IPS-18a (cell line): ENCODE measurements around the gene LRRFIP2.

ENCODE experiments used
- H3K27ac ChIP-seq: one replicate; pipeline ENCODE4 v1.5.1; 2013; ENCODE audit warnings: low read length
- H3K27me3 ChIP-seq: one replicate; pipeline ENCODE4 v1.6.1; 2013; ENCODE audit warnings: mild to moderate bottlenecking, low read length; ENCODE audit not compliant: control insufficient read depth, insufficient read depth
- H3K36me3 ChIP-seq: one replicate; pipeline ENCODE4 v1.6.1; 2013; ENCODE audit warnings: low read depth, low read length; ENCODE audit not compliant: control insufficient read depth
- H3K4me1 ChIP-seq: one replicate; pipeline ENCODE4 v1.6.1; 2013; ENCODE audit warnings: low read depth, low read length; ENCODE audit not compliant: control insufficient read depth
- H3K4me3 ChIP-seq: one replicate; pipeline ENCODE4 v1.5.1; 2013; ENCODE audit warnings: low read length
- H3K9ac ChIP-seq: one replicate; pipeline ENCODE4 v1.6.1; 2013; ENCODE audit warnings: mild to moderate bottlenecking, low read length, moderate library complexity
- H3K9me3 ChIP-seq: one replicate; pipeline ENCODE4 v1.6.1; 2013; ENCODE audit warnings: low read depth, low read length; ENCODE audit not compliant: control insufficient read depth

LRRFIP2 gene

GRCh38 chr3:37183375-37183831 lies 9.0 kb upstream of the LRRFIP2 start:
- H3K9me3 ChIP-seq, result no peaks in the 10 kb centered on the region
- no peaks in the 10 kb centered on the region for H3K27me3 ChIP-seq
- no peaks in the 10 kb centered on the region for H3K4me1 ChIP-seq
- H3K9ac ChIP-seq, result no peak overlapping the region
- no peak overlapping the region for H3K27ac ChIP-seq
- H3K4me3 ChIP-seq, result no peak overlapping the region
- no peaks in the 10 kb centered on the region for H3K36me3 ChIP-seq

GRCh38 chr3:37182816-37183215 lies 8.4 kb upstream of the LRRFIP2 start:
- Histone ChIP-seq H3K9ac (no peak overlapping the region), H3K27ac (no peak overlapping the region), H3K36me3 (no peaks in the 10 kb centered on the region), H3K9me3 (no peaks in the 10 kb centered on the region), H3K27me3 (no peaks in the 10 kb centered on the region), H3K4me1 (no peaks in the 10 kb centered on the region), H3K4me3 (no peak overlapping the region)

DNA sequence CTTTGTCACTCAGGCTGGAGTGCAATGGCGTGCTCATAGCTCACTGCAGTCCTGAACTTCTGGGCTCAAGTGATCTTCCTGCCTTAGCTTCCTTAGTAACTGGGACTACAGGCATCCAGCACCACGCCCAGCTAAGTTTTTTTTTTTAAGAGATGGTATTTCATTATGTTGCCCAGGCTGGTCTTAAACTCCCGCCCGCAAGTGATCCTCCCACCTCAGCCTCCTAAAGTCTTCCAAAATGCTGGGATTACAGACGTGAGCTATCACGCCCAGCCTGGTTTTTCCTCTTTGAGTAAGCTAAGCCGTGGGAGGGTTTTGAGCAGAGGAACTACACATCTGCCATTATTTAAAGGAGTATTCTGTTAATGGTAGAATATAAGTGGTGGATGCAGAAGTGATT lies 7.4 kb upstream of the LRRFIP2 start:
- H3K27me3 ChIP-seq, result no peaks in the 10 kb centered on the region
- H3K4me3 ChIP-seq, result no peak overlapping the region
- H3K36me3 ChIP-seq, result no peaks in the 10 kb centered on the region
- no peak overlapping the region for H3K27ac ChIP-seq
- no peaks in the 10 kb centered on the region for H3K9me3 ChIP-seq
- no peak overlapping the region for H3K9ac ChIP-seq
- peaks cover 5% of the 10 kb centered on the region for H3K4me1 ChIP-seq

DNA sequence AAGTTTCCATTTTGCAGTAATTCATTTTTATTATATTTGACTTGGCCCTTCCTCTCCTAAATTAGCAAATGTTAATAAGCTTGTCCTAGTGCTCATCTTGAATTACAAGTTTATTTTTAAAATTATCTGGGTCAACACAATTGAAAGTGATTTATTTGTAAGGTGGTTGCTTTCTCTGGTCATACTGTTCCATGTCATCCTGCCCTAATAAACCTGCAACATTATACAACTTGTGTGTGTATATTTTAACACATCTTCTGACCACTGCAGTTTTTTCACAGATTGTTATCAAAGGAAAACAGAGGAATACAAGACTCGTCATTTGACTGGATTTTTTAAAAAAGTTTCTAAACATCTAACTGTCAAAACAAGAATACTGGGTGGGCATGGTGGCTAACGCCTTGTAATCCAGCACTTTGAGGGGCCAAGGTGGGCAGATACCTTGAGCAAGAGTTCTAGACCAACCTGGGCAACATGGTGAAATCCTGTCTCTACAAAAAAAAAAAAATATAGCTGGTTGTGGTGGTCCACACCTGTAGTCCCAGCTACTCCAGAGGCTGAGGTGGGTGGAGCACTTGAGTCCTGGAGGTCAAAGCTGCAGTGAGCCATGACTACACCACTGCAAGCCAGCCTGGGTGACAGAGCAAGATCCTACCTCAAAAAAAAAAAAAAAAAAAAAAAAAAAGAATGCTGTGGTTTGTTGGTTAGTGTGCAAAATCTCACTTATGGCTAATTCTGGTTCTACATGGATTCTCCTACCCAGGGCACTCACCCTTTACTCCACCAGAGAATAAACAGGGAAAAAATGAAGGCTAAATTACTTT lies 5.0 kb upstream of the LRRFIP2 start:
- H3K4me1 ChIP-seq, result peaks cover 14% of the 10 kb centered on the region
- no peak overlapping the region for H3K4me3 ChIP-seq
- H3K36me3 ChIP-seq, result no peaks in the 10 kb centered on the region
- no peak overlapping the region for H3K27ac ChIP-seq
- H3K27me3 ChIP-seq, result no peaks in the 10 kb centered on the region
- no peaks in the 10 kb centered on the region for H3K9me3 ChIP-seq
- H3K9ac ChIP-seq, result no peak overlapping the region

GRCh38 chr3:37173806-37174205 lies 576 bp downstream of the LRRFIP2 start:
- Histone ChIP-seq H3K4me1 (peaks cover 16% of the 10 kb centered on the region), H3K9ac (peak overlapping the region; percentile 21), H3K36me3 (no peaks in the 10 kb centered on the region), H3K4me3 (no peak overlapping the region), H3K27me3 (no peaks in the 10 kb centered on the region), H3K27ac (no peak overlapping the region), H3K9me3 (no peaks in the 10 kb centered on the region)

DNA sequence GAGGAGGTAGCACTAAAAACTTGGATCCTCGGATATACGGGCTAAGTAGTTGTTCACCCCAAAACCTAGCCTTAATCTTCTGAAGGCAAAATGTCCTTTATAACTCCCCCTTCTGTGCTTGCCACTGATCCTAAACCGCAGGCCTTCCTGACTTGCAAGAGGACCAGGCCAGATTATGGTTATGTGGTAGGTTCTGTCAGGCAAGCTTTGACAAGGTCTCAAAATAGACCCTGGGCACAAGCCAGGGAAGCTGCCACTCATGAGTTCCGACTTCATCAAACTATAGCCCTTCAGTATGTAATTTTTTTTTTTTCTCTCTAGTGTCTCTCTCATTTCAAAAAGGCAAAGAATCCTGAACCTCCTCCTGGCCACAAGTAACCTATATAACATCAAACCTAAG lies 3.2 kb downstream of the LRRFIP2 start:
- no peaks in the 10 kb centered on the region for H3K36me3 ChIP-seq
- H3K27ac ChIP-seq, result no peak overlapping the region
- no peak overlapping the region for H3K9ac ChIP-seq
- H3K9me3 ChIP-seq, result no peaks in the 10 kb centered on the region
- H3K4me1 ChIP-seq, result peaks cover 11% of the 10 kb centered on the region
- H3K4me3 ChIP-seq, result no peak overlapping the region
- H3K27me3 ChIP-seq, result no peaks in the 10 kb centered on the region

DNA sequence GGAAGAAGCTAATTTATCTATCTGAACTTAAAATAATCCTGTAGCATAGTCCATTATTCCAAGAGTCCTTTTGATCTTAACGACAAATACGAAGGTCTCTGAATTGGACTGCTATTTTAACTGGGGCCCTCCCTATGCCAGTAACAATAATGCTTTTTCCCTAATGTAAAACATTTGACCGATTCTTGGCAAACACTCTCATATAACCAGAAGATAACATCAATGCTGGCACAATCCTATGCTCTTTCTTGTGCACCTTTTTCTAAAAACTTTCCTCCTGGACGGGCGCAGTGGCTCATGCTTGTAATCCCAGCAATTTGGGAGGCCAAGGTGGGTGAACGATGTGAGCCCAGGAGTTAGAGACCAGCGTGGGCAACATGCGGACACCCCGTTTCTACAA lies 3.9 kb downstream of the LRRFIP2 start:
- Histone ChIP-seq H3K4me1 (peaks cover 11% of the 10 kb centered on the region), H3K9ac (no peak overlapping the region), H3K36me3 (no peaks in the 10 kb centered on the region), H3K27me3 (no peaks in the 10 kb centered on the region), H3K9me3 (no peaks in the 10 kb centered on the region), H3K27ac (no peak overlapping the region), H3K4me3 (no peak overlapping the region)

DNA sequence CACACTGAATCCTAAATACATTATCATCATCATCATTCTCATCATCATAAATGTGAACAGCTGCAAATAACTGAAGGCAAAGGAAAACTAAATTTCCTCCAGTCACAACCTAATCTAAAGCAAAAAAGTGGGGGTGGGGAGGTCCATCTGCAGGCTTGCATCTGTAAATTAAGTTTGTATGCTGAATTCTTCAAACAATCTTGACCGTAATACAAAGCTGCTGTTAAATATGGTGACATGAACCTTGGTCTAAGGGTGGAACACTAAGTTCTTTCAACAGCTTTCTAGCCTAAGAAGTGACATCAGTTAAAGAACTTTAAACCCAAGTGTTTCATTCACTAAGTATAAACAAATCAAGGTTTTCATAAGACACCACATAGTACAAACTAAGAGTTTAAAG lies 4.3 kb downstream of the LRRFIP2 start:
- H3K27me3 ChIP-seq, result no peaks in the 10 kb centered on the region
- no peak overlapping the region for H3K4me3 ChIP-seq
- H3K9ac ChIP-seq, result no peak overlapping the region
- peaks cover 9% of the 10 kb centered on the region for H3K4me1 ChIP-seq
- no peaks in the 10 kb centered on the region for H3K9me3 ChIP-seq
- H3K36me3 ChIP-seq, result no peaks in the 10 kb centered on the region
- H3K27ac ChIP-seq, result no peak overlapping the region

GRCh38 chr3:37168896-37169295 lies 5.5 kb downstream of the LRRFIP2 start:
- Histone ChIP-seq H3K4me1 (peaks cover under 1% of the 10 kb centered on the region), H3K36me3 (no peaks in the 10 kb centered on the region), H3K9ac (no peak overlapping the region), H3K4me3 (no peak overlapping the region), H3K27me3 (no peaks in the 10 kb centered on the region), H3K9me3 (no peaks in the 10 kb centered on the region), H3K27ac (no peak overlapping the region)

DNA sequence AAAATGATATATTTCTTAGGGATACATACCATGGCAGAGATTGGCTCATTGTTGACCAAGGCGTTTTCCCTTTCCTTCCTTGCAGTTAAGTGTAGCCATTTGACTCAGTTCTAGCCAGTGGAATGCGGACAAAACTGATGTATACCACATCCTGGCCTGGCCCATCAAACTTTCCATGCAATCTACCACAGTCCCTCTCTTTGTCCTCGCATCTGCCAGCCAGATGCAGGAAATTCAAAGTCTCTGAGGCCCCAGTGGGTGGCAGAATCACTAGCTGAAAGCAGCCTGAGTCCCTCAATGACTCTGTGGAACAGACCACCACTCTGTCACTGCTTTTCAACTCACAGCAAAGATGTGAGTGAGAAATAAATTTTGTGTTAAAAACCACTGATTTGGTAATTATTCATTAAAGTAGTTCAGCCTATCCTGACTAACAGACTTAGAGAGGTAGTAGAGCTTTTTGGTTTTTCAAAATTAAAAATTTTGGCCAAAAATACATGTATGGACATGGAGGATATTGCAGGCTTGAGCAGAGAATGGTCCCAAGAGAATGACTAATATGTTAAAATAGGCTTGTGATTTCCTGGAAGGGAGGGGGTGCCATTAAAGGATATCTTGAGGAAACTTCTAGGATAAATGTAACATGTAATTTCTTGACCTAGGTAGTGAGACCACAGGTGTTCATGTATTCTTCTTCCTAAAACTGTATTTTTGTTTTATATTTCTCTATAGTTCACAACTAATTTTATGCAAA lies 10.9 kb downstream of the LRRFIP2 start:
- no peaks in the 10 kb centered on the region for H3K36me3 ChIP-seq
- peaks cover 15% of the 10 kb centered on the region for H3K4me1 ChIP-seq
- H3K9ac ChIP-seq, result no peak overlapping the region
- H3K9me3 ChIP-seq, result no peaks in the 10 kb centered on the region
- no peak overlapping the region for H3K4me3 ChIP-seq
- no peak overlapping the region for H3K27ac ChIP-seq
- no peaks in the 10 kb centered on the region for H3K27me3 ChIP-seq

DNA sequence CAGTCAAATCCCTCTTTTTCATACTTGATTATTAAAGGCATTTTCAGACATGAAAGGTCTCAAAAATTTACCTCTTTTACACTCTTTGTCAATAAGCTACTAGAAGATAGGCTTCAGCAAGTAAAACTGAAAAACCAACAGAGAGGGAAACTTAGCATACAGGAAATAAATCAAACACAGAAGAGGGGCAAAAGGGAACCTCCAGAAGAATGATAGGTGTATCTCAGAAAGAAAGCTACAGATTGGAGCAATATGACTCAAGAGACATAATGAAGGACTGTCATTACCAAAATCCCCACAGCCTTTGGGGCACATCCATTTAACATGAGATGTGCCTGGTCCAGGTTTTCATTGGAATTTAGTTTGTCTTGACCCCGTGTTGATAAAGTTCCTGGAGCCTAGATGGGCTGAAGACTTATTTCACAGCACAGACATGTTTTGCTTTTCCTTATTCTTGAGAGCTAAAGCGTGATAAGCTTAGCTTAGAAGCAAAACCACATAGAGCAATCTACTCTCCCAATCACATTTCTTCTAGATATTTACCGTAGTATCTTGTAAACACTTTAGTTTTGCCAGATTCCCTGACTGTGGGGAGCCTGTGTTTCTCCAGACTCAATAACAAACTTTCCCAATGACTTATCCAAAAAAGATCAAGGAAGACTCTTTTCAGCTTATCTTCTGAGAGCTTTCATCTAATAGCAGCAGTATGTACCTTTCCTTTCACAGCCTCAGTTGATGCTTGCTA lies 11.7 kb downstream of the LRRFIP2 start:
- H3K27ac ChIP-seq, result no peak overlapping the region
- H3K4me1 ChIP-seq, result peaks cover 15% of the 10 kb centered on the region
- H3K9ac ChIP-seq, result no peak overlapping the region
- H3K4me3 ChIP-seq, result no peak overlapping the region
- H3K9me3 ChIP-seq, result no peaks in the 10 kb centered on the region
- no peaks in the 10 kb centered on the region for H3K27me3 ChIP-seq
- no peaks in the 10 kb centered on the region for H3K36me3 ChIP-seq
